HG02870 (cell line): ENCODE data around the gene PSMA8.
"Not testable (repeated sequence)": the region's sequence is repeated elsewhere in the genome, so short reads cannot be mapped to it uniquely, and the experiment has no call there.

ENCODE experiments used
- ATAC-seq: cut with Tn5 transposase; IDR thresholded peaks from one replicate; pipeline ENCODE4 v1.9.1; 2021; ENCODE audit warnings: mild to moderate bottlenecking, moderate library complexity; ENCODE audit not compliant: unreplicated experiment

The PSMA8 gene

DNA sequence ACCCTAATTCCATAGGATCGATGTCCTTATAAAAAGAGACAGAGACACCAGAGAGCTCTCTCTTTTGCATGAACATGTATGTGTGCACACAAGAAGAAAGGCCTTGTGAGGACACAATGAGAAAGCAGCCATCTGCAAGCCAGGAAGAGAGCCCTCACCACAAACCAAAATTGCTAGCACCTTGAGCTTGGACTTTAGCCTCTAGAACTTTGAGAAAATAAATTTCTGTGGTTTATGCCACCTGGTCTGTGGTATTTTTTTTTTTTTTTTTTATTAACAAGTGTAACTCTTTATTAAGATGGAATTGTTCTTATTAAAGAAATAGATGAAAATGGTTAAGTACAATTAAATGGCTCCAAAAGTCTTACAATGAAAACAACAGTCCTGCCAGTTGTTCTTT, 33.9 kb downstream of the PSMA8 start:
- ATAC-seq = peak; percentile 77

DNA sequence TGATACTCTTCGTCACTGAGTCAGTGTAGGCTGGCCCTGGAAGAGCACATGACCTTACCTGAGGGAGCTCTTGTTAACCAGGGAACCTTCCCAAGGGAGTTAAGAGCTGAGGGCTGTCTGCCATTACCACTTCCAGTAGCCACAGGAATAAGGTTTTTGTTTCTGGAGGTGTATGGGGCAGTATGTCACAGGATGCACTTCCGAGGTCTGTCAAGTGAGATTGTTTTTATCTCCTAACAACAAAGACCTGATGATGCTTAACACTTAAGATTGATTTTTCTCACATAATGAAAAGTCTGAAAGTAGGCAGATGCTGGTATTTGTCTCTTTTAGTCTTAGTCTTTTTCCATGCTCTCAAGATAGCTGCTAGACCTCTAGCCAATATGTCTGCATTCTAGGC, 41.8 kb downstream of the PSMA8 start:
- no peak for ATAC-seq

DNA sequence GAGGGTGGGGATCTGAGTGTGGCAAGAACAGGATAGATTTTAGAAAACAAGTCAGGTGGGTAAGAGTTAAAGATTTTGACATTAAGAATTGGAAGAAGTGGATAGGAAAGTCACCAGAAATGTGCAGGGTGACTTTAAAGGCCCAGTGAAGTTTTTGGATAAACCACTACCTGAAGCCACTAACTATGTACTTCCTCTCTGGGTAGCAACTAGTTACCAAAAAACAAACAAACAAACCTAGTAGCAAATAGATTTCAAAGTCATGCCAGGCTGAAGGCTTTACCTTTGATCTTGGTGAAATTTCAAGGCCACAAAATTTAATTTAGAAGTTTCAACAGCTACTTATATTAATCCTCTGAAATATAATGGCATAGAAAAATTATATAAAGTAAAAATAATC, 42.5 kb downstream of the PSMA8 start:
- no peak for ATAC-seq

DNA sequence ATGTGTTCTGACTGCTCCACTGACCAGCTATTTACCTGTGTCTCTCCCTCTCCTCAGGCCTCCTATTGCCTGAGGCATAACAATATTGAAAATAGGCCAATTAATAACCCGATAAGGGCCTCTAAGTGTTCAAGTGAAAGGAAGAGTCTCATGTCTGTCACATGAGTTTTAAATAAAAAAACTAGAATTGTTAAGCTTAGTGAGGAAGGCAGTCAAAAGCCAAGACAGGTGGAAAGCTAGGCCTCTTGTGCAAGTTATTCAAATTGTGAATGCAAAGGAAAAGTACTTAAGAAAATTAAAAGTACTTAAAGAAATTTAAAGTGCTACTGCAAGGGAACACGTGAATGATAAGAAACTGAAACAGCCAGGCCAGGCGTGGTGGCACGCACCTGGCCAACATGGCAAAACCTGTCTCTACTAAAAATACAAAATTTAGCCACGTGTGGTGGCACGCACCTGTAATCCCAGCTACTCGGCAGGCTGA, 47.7 kb downstream of the PSMA8 start:
- peak; percentile 57 for ATAC-seq

DNA sequence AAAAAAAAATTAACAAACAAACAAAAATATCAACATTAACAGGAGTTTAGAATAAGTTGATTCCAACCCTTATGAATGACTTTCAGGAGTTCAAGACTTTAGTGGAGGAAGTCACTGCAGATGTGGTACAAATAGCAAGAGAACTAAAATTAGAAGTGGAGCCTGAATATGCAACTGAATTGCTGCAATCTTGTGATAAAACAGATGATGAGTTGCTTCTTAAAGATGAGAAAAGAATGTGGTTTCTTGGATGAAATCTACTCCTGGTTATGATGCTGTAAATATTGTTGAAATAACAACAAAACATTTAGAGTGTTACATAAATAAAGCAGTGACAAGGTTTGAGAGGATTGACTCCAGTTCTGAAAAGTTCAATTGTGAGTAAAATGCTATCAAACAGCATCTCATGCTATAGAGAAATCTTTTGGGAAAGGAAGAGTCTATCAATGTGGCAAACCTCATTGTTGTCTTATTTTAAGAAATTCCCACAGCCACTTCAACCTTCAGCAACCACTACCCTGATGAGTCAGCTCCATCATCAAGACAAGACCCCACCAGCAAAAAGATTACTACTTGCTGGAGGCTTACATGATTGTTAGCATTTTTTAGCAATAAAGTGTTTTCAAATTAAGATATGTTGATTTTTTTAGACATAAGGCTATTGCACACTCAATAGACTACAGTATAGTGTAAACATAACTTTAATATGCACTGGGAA, 49.9 kb downstream of the PSMA8 start:
- ATAC-seq = no peak

DNA sequence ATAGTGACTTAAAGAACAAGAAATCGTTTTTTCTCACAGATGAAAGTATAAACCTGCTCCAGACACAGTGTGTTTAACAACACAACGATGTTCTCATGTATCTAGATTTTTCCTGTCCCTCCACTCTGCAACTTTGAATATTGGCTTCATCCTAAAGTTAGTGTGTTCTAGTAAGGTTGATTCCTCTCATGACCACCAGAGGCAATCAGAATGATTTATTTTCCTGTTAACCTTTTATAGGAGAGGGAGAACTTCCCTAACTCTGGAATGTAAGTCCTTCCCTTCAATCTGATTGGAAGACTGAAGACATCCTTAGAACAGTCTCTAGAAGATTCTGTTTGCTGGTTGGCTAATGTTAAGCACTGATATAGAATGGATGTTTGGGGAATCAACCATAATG, 51.6 kb downstream of the PSMA8 start:
- no peak for ATAC-seq

DNA sequence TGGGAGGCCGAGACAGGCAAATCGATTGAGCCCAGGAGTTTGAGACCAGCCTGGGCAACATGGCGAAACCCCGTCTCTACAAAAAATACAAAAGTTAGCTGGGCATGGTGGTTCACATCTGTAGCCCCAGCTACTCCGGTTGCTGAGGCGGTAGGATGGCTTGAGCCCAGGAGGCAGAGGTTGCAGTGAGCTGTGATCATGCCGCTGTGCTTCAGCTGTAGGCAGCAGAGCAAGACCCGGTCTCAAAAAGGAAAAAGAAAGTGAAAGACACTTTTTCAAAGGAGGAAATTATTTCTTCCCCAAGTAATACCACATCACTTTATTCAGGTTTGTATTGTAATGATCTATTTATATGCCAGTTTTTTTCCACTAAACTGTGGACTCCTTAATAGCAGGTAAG, 56.8 kb downstream of the PSMA8 start:
- ATAC-seq = peak; percentile 76

DNA sequence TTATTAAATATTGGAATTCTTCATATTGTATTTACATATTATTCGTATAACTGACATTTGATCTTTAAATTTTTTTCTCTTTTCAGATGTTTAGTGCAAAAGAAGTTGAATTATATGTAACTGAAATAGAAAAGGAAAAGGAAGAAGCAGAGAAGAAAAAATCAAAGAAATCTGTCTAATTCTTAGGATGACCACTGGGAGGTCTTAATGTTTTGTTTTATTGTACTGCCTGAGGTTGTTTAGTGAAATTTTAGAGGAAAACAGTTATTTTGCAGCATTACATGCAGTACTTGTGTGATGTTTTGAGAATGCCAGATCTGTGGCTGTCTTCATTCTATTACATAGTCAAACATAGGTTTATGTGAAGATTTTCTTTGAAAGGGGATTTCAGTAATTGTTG, 58.6 kb downstream of the PSMA8 start:
- no peak for ATAC-seq

DNA sequence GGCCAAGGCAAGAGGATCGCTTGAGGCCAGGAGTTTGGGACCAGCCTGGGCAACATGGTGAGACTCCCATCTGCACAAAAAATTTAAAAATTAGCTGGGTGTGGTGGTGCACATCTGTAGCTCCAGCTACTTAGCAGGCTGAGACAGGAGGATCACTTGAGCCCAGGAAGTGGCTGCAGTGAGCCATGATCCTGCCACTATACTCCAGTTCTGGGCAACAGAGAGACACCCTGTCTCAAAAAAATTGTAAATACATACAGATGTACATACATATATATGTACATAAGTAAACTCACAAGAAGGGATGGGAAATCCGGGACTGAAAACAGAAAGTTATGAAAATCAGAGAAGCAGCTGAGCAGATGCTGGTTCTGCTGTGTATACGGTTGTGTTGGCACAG, 62.9 kb downstream of the PSMA8 start:
- no peak for ATAC-seq

DNA sequence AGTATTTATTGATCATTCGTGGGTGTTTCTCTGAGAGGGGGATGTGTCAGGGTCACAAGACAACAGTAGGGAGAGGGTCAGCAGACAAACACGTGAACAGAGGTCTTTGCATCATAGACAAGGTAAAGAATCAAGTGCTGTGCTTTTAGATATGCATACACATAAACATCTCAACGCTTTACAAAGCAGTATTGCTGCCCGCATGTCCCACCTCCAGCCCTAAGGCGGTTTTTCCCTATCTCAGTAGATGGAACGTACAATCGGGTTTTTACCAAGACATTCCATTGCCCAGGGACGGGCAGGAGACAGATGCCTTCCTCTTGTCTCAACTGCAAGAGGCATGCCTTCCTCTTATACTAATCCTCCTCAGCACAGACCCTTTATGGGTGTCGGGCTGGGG, 68.3 kb downstream of the PSMA8 start:
- not testable (repeated sequence) for ATAC-seq

DNA sequence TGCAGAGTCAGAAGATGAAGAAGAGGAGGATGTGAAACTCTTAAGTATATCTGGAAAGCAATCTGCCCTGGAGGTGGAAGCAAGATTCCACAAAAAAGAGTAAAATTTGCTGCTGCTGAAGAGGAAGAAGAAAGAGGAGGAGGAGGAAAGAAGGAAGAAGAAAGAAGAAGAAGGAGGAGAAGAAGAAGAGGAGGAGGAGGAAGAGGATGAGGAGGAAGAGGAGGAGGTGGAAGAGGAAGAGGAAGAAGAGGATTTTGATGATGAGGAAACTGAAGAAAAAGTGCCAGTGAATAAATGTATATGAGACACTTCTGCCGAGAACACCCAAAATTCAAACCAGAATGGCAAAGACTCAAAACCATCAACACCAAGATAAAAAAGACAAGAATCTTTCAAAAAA, 71.6 kb downstream of the PSMA8 start:
- ATAC-seq = no peak

DNA sequence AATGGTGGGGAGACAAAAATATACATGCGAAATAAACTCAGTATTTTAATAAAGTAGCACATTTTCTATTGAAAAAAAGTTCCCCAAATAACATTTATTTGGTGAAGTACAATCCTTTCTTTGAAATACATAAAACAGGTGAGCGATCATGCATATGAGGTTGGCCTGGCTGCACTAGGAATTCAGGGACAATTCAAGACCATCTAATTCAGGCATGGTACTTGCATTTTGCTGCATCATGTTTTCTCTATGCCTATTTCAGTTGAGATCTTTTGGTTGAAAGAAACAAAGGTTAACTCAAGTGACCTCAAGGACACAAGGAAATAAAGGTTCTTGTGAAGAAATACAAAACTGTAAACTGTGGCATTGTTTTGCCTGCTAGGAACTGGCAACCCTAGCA, 72.8 kb downstream of the PSMA8 start:
- ATAC-seq = no peak

DNA sequence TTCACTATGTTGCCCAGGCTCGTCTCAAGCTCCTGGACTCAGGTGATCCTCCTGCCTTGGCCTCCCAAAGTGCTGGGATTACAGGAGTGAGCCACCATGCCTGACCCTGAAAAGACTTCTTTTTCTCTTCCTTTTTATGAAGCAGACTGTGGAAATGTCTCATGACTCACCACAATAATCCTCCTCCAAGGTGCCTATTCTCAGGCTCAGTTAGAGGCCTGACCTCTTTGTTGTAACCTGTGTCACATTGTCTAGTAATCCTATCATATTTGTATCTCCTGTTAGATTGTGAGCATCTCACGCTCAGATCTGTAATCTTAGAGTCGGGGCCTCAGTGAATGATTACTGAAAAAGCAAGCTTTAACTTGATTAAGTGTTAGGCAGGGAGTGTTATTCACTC, 74.3 kb downstream of the PSMA8 start:
- no peak for ATAC-seq

DNA sequence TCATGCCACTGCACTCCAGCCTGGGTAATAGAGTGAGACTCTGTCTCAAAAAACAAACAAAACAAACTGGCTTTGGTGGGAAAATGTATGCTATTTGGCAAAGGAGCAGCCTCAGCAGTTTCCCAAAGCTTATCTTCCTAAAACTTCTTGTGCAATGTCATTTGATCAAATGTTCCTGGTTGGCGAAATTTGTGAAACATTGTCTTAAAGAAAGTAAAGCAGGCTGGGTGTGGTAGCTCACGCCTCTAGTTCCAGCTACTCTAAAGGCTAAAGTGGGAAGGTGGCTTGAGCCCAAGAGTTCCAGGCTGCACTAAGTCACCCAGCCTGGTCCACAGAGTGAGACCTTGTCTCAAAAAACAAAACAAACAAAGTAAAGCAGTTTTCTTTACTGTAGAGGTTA, 75.3 kb downstream of the PSMA8 start:
- no peak for ATAC-seq

DNA sequence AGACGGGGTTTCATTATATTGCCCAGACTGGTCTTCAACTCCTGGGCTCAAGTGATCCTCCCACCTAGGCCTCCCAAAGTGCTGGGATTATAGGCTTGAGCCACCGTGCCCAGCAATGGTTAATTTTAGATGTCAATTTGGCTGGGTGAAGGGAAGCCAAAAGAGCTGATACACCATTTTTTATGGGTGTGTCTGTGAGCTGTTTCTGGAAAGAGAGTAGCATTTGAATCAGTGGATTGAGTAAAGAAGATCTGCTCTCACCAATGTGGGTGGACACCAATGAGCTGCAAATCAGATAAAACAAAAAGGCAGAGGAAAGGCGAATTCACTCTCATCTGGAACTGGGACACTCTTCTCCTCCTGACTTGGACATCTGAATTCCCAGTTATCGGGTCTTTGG, 76.5 kb downstream of the PSMA8 start:
- ATAC-seq = no peak

DNA sequence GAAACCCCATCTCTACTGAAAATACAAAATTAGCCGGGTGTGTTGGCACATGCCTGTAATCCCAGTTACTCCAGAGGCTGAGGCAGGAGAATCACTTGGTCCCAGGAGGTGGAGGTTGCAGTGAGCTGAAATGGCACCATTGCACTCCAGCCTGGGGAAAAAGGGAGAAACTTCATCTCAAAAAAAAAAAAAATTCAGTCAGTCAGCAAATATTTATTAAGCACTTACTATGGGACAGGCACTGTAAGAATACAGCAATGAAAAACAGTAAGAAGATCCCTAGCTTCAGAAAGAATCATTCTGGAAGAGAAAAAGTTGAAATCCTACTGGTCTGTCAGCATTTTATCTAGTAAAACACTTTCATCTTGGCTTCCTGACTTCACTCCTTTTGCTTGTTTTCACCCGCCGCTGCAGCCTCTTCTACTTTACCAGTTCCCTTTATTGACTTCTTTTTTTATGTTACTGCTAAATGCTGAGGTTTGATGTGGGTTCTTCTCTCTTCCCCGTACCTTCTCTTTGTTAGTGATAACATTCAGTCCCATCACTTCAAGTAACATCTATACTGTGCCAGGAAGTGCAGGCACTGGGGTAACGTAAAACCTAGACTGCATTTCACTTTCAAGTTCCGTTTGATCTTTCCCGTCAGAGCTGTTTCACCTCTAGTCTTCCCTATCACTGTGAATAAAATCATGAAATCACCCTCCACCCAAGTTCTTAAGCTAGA, 81.7 kb downstream of the PSMA8 start:
- peak; percentile 97 for ATAC-seq

DNA sequence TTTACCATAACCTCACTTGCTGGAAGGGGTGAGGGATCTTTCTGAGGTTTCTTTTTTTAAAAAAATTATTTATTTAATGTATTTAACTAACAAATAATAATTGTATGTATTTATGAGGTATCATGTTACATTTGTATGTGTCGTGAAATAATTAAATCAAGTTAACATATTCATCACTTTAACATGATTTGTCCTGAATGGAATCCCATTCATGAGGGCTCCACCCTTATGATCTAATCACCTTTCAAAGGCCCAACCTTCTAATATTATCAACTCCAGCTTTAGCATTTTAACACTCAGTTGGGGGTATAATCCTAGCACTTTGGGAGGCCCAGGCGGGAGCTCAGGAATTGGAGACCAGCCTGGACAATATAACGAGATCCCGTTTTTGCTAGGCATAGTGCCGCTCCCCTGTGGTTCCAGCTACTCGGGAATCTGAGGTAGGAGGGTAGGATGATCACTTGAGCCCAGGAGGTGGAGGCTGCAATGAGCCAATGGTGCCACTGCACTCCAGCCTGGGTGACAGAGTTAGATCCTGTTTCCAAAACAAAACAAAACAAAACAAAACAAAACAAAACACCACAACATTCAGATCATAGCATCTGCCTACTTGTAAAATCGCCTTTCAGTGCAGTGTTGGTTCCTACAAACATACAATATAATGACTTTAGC, 91.5 kb downstream of the PSMA8 start:
- ATAC-seq = no peak

DNA sequence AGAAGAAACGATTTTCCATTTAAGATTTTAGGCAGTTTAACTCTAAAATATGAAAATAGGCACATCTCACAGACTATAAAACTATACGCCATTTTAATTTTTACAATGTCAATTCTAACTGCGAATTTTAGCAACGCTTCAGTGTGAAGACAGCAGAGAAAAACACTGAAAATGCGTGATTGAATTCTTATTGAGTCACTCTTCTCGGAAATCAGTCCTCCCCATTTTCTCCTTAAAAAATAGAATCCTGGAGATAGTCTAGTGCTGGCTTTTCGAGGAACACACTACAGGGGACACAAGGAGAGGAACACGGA, 92.2 kb downstream of the PSMA8 start:
- ATAC-seq = no peak

DNA sequence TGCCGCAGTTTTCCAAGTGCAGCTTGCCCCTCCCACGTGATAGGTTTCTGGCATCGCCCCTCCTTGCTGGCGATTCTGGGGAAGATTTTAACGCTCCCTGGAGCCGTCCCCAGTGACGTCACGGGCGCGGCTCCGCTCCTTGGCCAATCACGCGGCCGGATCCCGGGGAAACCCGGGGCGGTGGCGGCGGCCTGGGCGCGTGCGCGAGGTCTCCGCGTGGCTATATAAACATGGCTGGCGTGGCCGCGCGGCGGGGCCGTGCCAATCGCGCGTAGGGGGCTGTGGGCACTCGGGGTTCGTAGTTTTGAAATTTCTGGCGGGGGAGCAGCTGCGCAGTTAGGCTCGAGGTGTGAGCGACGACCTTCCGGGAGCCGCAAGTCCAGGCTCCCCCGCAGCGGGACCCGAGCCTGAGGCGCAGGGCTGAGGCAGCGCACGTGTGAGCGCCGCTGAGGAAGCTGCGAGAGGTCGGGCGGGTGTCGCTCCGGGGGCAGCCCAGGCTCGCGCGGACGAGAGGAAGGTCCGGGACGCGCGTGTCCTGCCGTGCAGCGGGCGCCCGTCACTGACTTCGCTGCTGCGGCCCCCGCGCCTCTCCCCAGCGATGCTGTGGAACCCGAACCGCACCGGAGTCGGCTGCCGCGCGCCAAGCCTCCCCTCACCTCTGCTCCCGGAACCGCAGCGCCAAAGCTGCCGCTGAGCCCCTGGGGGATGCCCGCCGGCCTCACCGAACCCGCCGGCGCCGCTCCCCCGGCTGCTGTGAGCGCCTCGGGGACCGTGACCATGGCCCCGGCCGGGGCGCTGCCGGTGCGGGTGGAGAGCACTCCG, 92.8 kb downstream of the PSMA8 start, which contains the start of gene TAF4B:
TAF4B (plus strand) TSS at position 217 of the 822 bp plus-strand sequence; CDS start at position 706, 489 bp downstream.
- peak; percentile 79 for ATAC-seq

DNA sequence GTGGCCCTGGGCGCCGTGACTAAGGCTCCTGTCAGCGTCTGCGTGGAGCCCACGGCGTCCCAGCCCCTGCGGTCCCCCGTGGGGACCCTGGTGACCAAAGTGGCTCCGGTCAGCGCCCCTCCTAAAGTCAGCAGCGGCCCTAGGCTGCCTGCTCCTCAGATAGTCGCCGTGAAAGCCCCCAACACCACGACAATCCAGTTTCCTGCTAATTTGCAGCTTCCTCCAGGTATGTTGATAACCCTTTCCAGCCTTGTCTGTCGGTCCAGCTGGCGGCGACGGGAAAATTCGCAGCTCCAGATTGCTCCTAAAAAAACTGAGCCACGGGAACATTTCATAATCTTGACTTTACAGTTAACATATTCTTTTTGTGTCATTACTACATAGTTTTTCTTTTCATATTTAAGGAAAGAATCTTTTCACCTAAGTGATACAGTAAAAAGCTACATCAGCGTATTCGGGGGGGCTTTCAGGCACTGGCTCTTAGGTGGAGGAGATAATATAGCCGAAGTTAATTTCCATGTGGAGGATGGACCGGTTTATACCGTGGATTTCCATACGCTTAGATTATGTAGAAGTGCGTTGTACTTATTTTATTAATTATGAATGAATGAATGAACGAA, 93.5 kb downstream of the PSMA8 start:
- no peak for ATAC-seq
